Measurements from ENCODE around the gene ENTPD8.

Gene ENTPD8

DNA sequence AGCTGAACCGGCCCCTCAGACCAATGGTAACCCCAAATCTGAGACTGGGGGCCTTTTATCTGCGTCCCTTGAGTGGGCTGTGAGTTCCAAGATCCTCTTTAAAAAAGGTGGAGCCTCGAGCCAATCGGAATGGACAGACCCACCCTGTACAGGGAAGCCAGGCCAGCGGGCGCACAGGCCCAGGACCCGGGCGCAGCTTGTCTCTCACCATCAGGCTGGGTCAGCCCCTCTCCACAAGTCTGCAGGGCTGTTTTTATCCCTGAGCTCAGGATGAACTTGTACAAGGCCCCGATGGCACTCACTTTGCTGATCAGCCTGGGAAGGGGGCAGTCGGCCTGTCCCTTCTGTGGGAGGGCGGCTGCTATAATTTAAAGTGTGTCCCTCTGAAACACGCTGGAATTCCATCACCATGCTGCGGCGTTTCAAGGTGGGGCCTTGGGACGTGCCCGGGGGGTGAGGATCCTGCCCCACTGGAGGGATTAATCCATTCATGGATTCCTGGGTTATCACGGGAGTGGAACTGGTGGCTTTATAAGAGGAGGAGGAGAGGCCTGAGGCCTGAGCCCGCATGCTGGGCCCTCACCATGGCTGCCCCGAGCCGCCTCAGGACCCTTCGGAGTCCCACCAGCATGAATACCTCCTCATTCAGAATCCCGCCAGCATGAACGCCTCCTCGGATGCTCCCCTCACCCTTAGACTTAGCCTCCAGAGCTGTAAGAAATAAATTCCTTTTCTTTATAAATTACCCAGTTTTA, 32.3 kb downstream of the ENTPD8 start:
- no peak for DNase-seq

DNA sequence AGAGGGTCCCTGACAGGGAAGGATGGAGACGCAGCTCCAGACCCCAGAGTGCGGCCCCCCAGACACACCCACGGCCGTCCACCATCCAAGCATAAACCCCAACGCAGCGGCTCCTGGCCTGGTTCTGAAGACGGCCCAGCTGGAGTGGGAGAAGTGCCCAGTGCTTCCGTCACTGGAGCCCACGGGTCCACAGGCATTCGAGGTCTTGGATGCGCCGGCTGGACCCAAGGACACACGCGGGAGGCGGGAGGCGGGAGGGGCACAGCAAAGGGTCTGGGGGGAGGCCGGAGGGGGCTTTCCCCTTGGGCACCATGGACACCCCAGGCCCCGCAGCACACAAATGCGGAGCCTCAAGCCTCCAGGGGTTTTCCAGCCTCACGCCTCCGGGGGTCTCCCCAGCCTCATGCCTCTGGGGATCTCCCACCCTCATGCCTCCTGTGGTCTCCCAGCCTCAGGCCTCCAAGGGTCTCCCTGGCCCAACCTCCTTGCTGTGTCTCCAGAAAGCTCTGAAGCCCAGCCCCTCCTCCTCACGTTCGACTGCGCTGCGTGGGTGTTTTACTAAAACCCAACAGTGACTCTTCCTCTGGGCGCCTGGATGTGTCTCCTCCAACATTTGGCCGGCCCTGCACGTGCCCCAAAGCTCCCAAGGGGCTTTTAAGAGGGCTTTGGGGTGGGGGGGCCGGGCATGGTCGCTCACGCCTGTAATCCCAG, 33.4 kb downstream of the ENTPD8 start:
- DNase-seq, result no peak

DNA sequence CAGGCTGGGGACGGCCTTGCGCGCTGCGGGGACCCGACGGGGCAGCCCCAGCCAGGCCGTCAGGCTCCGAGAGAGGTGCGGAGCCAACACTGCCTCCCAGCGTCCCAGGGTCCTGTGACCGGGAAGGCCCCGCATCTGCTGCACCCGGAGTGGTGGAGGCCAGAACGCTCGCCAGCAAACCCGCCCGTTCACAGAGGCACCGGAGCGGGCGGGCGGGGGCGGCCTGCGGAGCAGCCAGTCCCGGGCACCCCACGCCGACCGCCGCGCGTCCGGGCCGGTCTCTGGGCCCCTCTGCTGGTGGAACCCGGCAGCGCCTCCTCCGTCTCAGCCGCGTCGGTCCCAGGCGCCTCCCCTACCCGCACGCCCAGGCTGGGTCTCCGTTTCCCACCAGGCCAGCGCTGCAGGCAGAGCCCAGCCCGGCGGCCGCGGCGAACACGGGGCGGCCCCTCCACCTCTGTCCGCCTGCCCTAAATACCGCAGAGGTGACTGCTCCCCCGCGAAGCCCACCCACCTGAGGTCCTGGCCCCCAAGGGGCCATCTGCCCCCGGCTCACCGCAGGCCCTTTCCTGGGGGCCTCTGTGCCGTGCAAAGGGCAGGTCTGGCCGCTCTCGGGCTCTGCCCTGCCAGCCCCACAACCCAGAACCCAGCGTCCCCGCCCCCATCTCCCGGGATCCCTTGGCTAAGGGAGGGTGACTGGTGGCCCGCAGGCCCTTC, 34.1 kb downstream of the ENTPD8 start:
- peak; percentile 62 for DNase-seq

DNA sequence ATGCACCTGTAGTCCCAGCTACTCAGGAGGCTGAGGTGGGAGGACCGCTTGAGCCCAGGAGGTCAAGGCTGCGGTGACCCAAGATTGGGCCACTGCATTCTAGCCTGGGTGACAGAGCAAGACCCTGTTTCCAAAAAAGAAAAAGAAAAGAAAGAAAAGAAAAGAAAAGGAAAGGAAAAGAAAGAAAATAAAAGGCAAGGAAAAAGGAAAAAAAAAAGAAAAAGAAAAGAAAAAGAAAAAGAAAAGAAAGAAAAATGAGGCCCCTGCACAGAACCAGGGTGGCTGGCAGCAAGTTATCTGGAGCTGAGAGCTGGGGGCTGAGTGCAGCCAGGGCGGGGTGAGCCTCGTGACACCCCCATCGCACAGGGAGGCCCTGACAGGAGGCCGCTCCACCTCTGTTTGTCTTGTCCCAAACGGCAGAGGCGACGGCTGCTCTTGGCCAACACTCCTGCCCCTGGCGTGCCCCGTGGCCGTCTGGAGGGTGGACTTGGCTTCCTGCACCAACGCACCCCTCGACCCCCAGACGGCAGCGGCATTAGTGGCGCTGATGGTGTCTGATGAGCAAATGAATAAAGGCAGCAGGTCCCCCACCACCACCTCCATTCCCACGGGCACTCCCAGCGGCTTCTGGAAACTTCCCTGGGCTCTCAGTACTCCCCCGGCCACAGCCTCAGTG, 34.9 kb downstream of the ENTPD8 start:
- DNase-seq, result no peak

DNA sequence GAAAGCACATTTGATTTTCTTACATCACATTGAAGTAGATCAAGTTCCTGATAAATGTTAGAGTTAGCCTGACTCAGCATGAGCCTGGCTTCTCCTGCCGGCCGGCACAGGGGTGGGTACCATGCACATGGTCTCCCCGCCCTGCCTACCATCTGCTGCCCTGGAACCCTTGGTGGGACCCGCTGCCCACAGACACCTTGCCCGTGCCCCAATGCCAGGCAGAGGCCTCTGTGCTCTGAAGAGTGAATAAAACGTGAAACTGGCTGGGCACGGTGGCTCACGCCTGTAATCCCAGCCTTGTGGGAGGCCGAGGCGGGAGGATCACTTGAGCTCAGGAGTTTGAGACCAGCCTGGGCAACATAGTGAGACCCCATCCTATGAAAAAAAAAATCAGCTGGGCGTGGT, 35.5 kb downstream of the ENTPD8 start:
- DNase-seq, result no peak

DNA sequence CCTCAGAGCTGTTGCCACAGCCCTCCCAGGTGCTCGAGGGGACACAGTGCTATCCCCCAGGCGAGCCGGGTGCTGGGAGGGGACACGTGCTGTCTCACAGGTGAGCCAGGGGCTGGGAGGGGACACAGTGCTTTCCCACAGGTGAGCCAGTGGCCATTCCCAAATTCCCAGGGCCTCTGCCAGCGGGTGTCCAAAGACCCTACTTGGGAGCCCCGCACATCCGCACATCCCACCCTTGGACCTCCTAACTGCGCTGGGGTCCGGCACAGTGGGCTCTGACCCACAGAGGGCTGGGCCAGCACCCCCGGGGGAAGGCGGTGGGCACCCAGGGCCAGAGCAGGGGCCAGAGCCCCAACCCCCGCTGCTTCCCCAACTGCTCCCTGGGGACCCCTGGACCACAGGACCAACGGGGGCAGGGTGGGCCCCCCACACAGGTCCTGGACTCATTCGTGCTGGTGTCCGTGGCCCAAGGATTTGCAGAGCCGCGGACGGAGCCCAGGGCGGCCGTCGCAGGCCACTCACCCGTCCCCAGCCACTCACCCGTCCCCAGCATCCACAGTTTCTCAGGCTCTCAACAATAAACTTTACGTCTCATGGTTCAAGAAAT, 36.1 kb downstream of the ENTPD8 start:
- no peak for DNase-seq

DNA sequence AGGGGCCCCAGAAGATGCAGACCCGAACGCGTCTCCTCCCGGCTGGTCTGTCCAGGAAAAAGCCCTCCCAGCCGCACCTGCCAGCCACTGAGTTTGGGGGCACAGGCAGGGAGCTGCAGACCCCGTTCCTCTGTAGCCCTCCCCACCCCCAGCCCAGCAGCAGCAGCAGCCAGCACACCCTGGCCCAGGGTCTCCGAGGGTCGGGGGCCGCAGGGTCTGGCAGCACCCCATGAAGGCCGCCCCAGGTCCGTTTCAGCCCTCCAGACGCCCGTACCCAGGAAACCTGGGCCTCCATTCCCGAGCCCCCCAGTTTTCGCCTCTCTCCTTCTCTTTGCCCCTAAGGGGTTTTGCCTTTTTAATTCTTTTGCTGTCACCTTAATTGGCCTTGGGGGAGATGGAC, 37.9 kb downstream of the ENTPD8 start:
- no peak for DNase-seq

DNA sequence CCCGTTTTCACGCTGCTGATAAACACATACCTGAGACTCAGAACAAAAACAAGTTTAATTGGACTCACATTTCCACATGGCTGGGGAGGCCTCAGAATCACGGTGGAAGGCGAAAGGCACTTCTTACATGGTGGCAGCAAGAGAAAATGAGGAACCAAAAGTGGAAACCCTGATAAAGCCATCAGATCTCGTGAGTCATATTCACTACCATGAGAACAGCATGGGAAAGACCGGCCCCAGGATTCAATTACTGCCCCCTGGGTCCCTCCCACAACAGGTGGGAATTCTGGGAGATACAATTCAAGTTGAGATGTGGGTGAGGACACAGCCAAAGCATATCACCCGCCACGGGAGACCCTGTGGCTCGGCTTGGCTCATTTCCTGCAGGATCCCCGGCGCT, 38.4 kb downstream of the ENTPD8 start:
- DNase-seq, result no peak

DNA sequence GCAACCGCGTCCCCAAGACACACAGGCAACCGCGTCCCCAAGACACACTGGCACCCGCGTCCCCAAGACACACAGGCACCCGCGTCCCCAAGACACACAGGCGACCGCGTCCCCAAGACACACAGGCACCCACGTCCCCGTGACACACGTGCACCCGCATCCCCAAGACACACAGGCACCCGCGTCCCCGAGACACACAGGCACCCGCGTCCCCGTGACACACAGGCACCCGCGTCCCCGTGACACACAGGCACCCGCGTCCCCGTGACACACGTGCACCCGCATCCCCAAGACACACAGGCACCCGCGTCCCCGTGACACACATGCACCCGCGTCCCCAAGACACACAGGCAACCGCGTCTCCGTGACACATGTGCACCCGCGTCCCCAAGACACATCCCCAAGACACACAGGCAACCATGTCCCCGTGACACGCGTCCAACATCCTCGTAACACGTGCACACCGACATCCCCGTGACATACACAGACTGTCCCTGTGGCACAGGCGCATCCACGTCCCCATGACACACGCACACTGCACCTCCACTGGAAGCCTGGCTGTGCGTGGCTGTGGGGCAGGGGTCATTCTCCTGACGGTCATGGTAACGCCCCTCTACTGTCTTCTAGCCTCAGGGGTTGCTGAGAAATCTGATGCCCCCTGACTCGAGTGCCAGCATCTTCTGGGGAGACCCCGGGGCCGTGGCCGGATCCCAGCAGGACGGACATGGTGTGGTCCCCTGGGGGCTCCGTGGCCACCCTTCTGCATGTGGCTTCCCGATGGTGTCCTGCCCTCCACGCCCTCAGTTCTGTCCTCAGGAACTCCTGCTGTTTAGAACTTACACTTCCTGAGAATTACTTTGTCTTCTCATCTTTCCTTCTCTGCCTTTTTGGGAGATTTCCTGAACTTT, 42.3 kb downstream of the ENTPD8 start:
- no peak for DNase-seq

DNA sequence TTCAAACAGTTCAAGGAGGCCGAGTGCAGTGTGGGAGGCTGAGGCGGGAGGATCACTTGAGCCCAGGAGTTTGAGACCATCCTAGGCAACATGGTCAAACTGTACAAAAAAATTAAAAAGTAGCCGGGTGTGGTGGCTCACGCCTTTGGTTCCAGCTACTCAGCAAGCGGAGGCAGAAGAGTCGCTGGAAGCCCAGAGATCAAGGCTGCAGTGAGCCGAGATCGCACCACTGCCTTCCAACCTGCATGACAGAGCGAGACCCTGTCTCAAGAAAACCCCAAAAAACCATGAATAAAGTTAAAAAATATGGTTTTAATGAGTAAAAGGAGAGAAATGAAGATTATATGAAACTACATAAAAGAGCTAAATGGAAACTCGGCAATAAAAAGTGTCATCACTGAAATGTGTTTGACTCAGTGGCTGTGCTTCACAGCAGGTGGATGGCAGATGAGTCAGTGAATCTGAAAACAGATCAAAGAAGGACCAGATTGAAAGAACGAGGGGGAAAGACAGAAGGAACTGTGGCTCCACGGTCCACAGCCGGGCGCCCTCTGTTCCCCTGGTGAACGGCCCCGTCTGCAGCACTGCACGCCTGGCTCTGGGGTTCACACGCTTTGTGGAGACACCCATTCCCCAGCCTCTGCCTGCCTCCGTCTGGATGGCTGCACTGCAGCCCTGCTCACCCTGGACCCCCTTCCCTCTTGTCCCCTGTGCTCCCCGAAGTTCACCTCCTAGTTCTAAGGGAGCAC, 43.3 kb downstream of the ENTPD8 start:
- DNase-seq, result no peak

DNA sequence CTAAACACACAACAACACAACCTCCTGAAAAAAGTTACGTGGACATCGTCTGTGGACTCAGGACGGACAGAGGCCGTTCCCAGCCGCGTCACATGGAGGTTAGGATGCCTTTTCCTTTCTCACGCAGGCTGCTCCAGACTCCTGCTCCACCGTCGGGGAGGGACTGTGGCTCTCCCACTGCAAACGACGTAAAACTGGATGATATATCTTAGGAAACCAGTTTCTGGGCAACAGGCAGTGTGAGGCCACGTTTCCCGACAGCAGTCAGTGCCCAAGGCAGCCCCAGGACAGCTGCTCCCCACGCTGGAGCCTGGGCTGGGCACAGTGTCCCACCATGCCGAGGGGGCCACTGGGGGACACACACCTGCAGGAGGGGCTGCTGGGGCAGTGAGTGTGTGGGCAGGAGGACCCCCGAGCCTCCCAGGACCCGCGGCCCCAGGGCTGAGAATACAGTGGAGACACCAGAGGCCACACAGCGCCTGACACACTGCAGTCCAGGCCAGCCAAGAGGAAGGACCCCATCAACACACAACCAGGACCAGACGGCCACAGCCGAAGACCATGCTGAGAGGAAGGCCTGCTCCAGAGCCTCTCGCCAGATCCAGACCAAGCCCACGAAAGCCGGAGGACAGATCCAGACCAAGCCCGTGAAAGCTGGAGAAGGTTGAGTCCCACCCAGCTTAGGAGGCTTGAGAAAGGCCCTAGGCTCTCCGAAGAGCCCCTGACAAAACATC, 44.4 kb downstream of the ENTPD8 start:
- DNase-seq, result no peak

DNA sequence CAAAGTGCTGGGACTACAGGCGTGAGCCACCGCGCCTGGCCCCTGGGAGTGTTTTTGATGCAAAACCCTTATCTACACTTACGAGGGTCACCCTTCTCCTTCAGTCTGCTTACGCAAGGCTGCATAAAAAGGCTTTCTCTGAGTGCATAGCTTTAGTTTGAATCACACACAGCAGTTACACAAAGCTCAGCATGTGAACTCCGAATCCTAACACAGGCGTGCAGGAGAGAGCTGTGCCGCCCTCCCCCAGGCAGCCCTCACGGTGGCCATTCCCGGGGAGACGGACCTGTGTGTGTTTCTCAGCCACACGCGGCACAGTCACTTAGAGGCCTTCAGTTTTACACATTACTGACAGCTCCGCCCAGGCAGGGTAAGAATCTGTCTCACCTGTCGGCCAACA, 44.9 kb downstream of the ENTPD8 start:
- DNase-seq, result no peak

DNA sequence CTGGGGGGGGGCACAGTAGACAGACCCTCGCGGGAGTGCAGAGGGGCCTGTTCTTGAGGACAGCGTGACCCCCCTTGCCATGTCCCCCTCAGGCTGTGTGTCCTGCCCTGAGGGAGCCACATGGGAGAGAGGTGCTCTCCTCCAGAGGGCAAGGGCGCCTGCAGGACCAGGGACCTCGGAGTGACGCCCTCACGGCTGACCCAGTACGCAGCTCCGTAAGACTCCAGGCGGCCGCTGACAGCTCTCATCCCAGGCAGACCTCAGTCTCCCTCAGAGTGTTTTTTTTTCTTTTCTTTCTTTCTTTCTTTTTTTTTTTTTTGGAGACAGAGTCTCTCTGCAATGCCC, 45.5 kb downstream of the ENTPD8 start:
- DNase-seq, result no peak

DNA sequence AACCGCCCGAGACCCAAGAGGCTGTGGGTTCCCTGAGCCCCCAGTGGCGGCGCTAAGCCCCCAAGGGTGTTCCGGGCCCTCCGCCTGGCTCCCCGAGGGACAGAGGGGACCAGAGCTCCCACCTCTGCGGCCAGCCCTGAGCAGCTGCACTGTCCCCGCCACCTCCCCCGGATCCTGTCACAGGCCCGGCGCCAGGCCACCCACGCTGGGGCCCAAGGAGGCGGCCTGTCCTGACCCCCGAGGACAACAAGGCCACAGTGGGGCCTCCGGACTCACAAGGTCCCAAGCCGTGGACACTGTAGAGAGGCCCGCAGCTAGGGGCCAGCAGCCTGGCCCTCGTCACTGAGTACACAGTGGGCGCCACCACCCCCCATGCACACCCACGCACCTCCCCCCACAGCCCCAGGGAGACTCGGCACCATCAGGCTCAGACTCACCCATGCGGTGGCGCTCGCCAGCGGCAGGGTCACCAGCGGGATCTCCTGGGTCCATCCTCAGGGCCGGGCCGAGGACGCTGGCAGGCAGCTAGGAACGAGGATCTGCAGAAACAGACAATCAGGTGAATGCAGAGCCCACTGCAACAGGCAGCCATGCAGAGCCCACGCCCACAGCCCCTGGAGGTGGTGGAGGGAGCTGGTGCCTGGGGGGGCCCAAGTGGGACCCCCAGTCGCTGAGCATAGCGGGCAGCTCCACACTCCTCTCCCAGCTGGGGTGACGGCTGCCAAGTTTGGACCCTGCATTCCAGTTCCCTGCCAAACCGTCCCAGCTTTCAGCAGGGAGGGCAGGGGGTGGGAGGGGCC, 46.1 kb downstream of the ENTPD8 start:
- DNase-seq, result no peak

DNA sequence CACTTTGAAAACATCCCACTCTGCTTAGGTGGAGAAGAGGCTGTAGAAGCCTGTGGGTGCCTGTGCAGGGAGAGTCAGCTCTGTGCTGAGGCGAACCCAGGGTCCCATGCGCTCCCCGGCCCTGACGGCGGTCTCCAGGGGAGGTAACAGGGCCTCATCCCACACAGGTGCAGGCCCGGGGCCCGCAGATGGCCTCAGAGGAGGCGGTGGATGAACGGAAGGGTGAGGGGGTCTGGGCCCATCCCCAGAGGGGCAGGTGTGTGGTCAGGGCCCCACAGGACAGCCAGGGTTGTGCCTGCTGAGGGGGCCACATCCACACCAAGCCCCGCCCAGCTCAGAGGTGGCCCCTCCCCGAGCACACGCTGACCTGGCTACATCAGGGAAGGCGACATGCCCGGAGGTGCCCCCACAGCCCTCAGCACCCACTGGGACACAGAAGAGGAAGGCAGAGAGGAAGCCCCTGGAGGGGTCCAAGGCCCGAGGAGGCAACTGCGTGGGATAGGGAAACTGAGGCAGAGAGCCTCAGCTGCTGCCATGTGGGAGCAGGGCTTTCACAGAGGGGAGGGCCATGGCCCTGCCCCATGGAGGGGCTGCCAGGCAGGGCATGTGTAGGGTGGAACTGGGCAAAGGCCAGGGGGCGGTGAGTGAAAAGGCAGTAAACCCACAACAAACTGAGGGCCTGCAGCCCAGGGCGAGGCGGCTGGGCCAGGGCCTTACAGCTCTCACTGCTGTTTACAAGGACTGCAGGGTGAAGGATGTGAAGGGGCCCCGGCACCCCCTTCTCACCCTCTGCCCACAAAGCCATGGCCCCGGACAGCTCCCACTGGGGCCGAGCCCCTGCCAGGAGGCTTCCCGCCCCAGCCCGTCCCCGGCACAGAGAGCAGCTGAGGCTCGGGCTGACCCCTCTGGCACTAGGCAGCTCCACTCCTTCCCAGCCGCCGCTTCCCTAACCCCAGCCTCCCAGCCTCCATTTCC, 47.7 kb downstream of the ENTPD8 start:
- no peak for DNase-seq

DNA sequence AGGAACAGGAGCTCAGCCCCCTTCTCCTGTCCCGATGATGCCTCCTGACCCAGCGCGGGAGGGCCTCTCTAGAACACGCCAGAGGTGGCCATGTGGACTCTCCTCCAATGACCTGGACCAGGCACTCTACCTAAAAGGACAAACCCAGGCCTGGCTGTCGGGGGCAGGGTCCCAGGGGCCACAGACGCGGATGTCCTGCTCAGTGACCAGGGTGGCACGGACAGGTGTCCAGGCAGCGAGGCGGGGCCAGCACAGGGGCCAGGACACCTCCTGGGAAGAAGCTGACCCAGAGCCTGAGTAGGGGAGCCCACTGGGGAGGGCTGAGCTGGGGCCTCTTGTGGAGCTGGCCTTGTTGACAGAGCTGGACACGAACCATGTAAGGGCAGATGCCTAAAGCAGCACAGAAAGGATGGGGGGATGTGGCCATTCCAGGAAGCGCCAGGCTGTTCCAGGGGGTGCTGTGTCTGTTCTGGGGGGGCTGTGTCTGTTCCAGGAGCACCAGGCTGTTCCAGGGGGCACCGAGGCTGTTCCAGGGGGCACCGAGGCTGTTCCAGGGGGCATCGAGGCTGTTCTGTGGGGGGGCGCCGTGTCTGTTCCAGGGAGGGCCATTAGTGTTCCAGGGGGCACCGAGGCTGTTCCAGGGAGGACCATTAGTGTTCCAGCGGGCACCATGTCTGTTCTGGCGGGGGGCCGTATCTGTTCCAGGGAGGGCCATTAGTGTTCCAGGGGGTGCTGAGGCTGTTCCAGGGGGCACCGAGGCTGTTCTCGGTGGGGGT, 48.7 kb downstream of the ENTPD8 start:
- no peak for DNase-seq

DNA sequence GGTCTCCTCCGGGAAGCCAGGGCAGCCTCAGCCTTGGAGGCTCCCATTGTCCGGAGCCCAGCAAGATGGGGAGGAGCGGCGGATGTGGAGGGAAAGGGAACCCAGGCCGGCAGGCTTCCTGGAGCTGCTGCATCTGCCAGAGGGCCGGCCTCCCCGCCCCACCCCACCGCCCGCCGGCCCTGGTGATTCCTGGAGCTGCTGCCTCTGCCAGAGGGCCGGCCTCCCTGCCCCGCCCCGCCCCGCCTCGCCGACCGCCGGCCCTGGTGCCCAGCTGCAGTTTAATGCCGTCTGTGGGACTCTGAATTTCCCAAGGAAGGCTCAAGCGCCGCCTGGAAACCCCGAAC, 49.8 kb downstream of the ENTPD8 start:
- DNase-seq, result no peak

All from stimulated activated CD4-positive, alpha-beta T cell treated with anti-CD3 and anti-CD28 coated beads, Interleukin-12 subunit alpha, Interleukin-12 subunit beta, amount 100 ng/mL, for 4 hours (primary cell).